Natural killer cell (primary cell): Measurements from ENCODE around the gene SEZ6L. TPM values are rescaled to one million over a fixed set of nuclear protein-coding genes. Genes with fewer than 3 reads are reported as not detected.

Source experiments
- ATAC-seq, 3 donors: fragments of 150-1000 bp in 2 of 3; fragments of 200-7000 bp in 1 of 3; cut with Tn5 transposase; 1 replicate in 1 of 3; 2 replicates in 2 of 3; pipeline ENCODE4 v1.10.0; 2021; ENCODE audit warnings: mild to moderate bottlenecking in 2 of 3, moderate library complexity in 2 of 3
- DNase-seq, 2 donors: peaks; one replicate each; pipeline versions ENCODE4 v3.0.0 to v3.0.0-alpha.2; 2013 to 2021; ENCODE audit warnings: mixed read lengths in 1 of 2
- H3K27ac ChIP-seq: one replicate; pipeline ENCODE4 v1.5.1; 2013; ENCODE audit warnings: mild to moderate bottlenecking, low read length
- H3K27me3 ChIP-seq: one replicate; pipeline ENCODE4 v1.6.1; 2013; ENCODE audit warnings: low read length; ENCODE audit not compliant: control insufficient read depth, insufficient read depth
- H3K36me3 ChIP-seq: one replicate; pipeline ENCODE4 v1.6.1; 2013; ENCODE audit warnings: low read length; ENCODE audit not compliant: control insufficient read depth, insufficient read depth
- H3K4me1 ChIP-seq: one replicate; pipeline ENCODE4 v1.6.1; 2013; ENCODE audit warnings: low read length; ENCODE audit not compliant: control insufficient read depth, insufficient read depth
- H3K4me3 ChIP-seq: one replicate; pipeline ENCODE4 v1.5.1; 2013; ENCODE audit warnings: low read length
- H3K9me3 ChIP-seq: one replicate; pipeline ENCODE4 v1.6.1; 2013; ENCODE audit warnings: low read length; ENCODE audit not compliant: control insufficient read depth, insufficient read depth
- H3K27ac Mint-ChIP-seq, 2 donors: one replicate each; pipeline ENCODE4 v1.8.0; 2022; ENCODE audit warnings: mild to moderate bottlenecking in 2 of 2, mixed read lengths in 2 of 2, moderate library complexity in 1 of 2
- H3K27me3 Mint-ChIP-seq, 2 donors: one replicate each; pipeline ENCODE4 v1.8.0; 2022; ENCODE audit warnings: low read depth in 2 of 2, mixed read lengths in 2 of 2
- H3K36me3 Mint-ChIP-seq: one replicate; pipeline ENCODE4 v1.8.0; 2022; ENCODE audit warnings: mixed read lengths
- H3K4me1 Mint-ChIP-seq, 2 donors: one replicate each; pipeline ENCODE4 v1.8.0; 2022; ENCODE audit warnings: mixed read lengths in 2 of 2
- H3K4me3 Mint-ChIP-seq: one replicate; pipeline ENCODE4 v1.8.0; 2022; ENCODE audit warnings: mild to moderate bottlenecking, moderate library complexity, mixed read lengths
- H3K9me3 Mint-ChIP-seq, 2 donors: one replicate each; pipeline ENCODE4 v1.8.0; 2022; ENCODE audit warnings: mixed read lengths in 2 of 2
- CTCF ChIP-seq: fragments of 200-600 bp; IDR thresholded peaks from one replicate; pipeline ENCODE4 v1.8.0; 2022; ENCODE audit warnings: antibody characterized with exemption
- WGBS: methylation state at CpG from one replicate; pipeline ENCODE4 v1.1.7; 2013; ENCODE audit warnings: missing lambda C conversion rate; ENCODE audit not compliant: insufficient coverage; 5-methylcytosine and 5-hydroxymethylcytosine counted together
- intact Hi-C: fragments of 100-400 bp; cut with micrococcal nuclease; formaldehyde crosslinking; loops from one replicate; pipeline ENCODE4 v1.14.2; 2022
- total RNA-seq, 4 donors: library from RNA; stranded (reverse); fragments of 120-200 nt in 1 of 4; gene quantifications; one replicate each; pipeline versions ENCODE4 v1.2.3 to v1.2.4, GENCODE V29; 2013 to 2022

The SEZ6L gene
- total RNA-seq, 3 donors from 2014 or later (not counting 1 experiment from before 2014, with no cell fraction given), result 0.11 to 1.1 (median 0.60) TPM

DNA sequence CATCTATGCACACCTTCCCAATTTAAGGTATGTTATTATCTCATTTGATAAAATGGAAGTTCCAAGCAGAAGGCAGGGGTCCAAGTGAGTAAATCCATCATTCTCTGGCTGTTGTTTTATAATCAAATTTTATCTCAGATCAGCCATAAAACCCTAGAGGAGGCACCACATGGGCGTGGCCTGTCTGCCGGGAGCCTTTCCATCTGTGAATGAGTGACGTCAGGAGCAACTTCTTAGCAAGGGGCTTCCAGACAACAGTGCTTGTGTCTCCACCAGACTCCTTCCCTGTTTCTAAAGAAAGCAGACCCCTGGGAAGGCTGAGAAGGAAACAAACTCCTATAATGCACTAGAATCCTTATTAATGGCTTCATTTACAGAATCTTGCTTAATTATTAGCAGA, 13.5 kb downstream of the SEZ6L start:
- intact Hi-C loops, result no loop called here
- H3K4me1 Mint-ChIP-seq, result no peaks in the 10 kb centered on the region
- H3K27ac Mint-ChIP-seq, result no peak overlapping the region

GRCh38 chr22:26185190-26185589, 15.9 kb downstream of the SEZ6L start:
- intact Hi-C loops, result no loop called here
- no peak for ATAC-seq
- Mint-ChIP-seq H3K9me3 (no peaks in the 10 kb centered on the region), H3K36me3 (no peaks in the 10 kb centered on the region), H3K4me1 (no peaks in the 10 kb centered on the region), H3K27ac (no peak overlapping the region), H3K27me3 (peaks cover 20 to 42% of the 10 kb centered on the region in 2 donors), H3K4me3 (no peak overlapping the region)
- DNase-seq, result no peak
- no peak for TF ChIP-seq CTCF
- Histone ChIP-seq H3K27me3 (no peaks in the 10 kb centered on the region), H3K9me3 (no peaks in the 10 kb centered on the region), H3K27ac (no peak overlapping the region), H3K4me1 (no peaks in the 10 kb centered on the region), H3K36me3 (no peaks in the 10 kb centered on the region), H3K4me3 (no peak overlapping the region)
- WGBS, result 68% methylated on average over 2 of the region's 2 CpGs

More for the DNA sequence above, 13.5 kb downstream of the SEZ6L start:
- Mint-ChIP-seq H3K4me3 (no peak overlapping the region), H3K9me3 (no peaks in the 10 kb centered on the region), H3K36me3 (no peaks in the 10 kb centered on the region), H3K27me3 (peaks cover 23 to 33% of the 10 kb centered on the region in 2 donors)
- Histone ChIP-seq H3K36me3 (no peaks in the 10 kb centered on the region), H3K4me1 (no peaks in the 10 kb centered on the region), H3K27ac (no peak overlapping the region), H3K9me3 (no peaks in the 10 kb centered on the region), H3K4me3 (no peak overlapping the region), H3K27me3 (no peaks in the 10 kb centered on the region)
- 79% methylated on average over 3 of the region's 3 CpGs for WGBS
- TF ChIP-seq CTCF, result no peak
- no peak for ATAC-seq
- DNase-seq, result no peak

DNA sequence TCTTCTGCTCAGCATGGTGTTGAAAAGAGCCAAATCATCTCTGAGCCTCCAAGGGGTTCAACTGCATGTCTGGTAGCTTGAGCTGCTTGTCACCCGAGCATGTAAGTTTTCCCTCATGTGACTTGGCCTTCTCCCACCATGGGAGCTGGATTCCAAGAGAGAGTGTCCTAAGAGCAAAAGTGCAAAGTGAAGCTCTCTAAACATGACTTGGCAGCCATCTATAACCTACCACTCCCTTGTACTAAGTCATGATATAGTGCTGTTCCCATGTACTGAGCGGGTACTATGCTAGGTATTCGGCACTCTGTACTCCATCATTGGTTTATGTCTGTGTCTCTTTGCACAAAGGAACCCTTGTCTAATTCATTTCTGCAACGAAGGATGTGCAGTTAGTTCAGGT, 19.1 kb downstream of the SEZ6L start:
- no peak overlapping the region for H3K4me3 Mint-ChIP-seq
- no peaks in the 10 kb centered on the region for H3K9me3 ChIP-seq
- peaks cover 3% of the 10 kb centered on the region in 2 donors for H3K9me3 Mint-ChIP-seq
- H3K4me1 ChIP-seq, result no peaks in the 10 kb centered on the region
- H3K27me3 ChIP-seq, result no peaks in the 10 kb centered on the region
- H3K36me3 ChIP-seq, result no peaks in the 10 kb centered on the region
- H3K27ac Mint-ChIP-seq, result no peak overlapping the region
- no peak overlapping the region for H3K4me3 ChIP-seq
- WGBS, result 88% methylated on average over 4 of the region's 4 CpGs
- no peak for DNase-seq
- no peaks in the 10 kb centered on the region for H3K36me3 Mint-ChIP-seq
- intact Hi-C loops, result no loop called here
- TF ChIP-seq CTCF, result no peak
- no peak overlapping the region for H3K27ac ChIP-seq
- H3K4me1 Mint-ChIP-seq, result no peaks in the 10 kb centered on the region
- ATAC-seq, result no peak
- peaks cover 15 to 39% of the 10 kb centered on the region in 2 donors for H3K27me3 Mint-ChIP-seq

GRCh38 chr22:26194313-26194712, 25.1 kb downstream of the SEZ6L start:
- H3K27me3 ChIP-seq, result no peaks in the 10 kb centered on the region
- no peaks in the 10 kb centered on the region for H3K4me1 ChIP-seq
- H3K4me3 ChIP-seq, result no peak overlapping the region
- no peak overlapping the region for H3K4me3 Mint-ChIP-seq
- H3K9me3 Mint-ChIP-seq, result peaks cover 3% of the 10 kb centered on the region in 2 donors
- DNase-seq (no peak), ATAC-seq (no peak)
- no peak overlapping the region for H3K27ac Mint-ChIP-seq
- intact Hi-C loops, result no loop called here
- 79% methylated on average over 3 of the region's 3 CpGs for WGBS
- no peaks in the 10 kb centered on the region for H3K4me1 Mint-ChIP-seq
- no peaks in the 10 kb centered on the region for H3K9me3 ChIP-seq
- H3K27ac ChIP-seq, result no peak overlapping the region
- H3K36me3 ChIP-seq, result no peaks in the 10 kb centered on the region
- H3K36me3 Mint-ChIP-seq, result no peaks in the 10 kb centered on the region
- TF ChIP-seq CTCF, result no peak
- H3K27me3 Mint-ChIP-seq, result peaks cover 8 to 13% of the 10 kb centered on the region in 2 donors
